ENCODE measurements around the gene BID.

GRCh38 chr22:17751596-17751995 is 22.7 kb downstream of the BID start:
- no peak for TF ChIP-seq GATA2 (IDR thresholded peaks at IDR 0.05; ENCODE audit: low read depth, low read length)
- TF ChIP-seq GATA3 (IDR thresholded peaks at IDR 0.05; ENCODE audit: low read depth, low read length): no peak
